ENCODE results near the gene ARG1. TPM values are rescaled to one million over a fixed set of nuclear protein-coding genes. Genes with fewer than 3 reads are reported as not detected.

Gene ARG1
- total RNA-seq, 1 donor from 2014 or later, result 0.22 TPM

GRCh38 chr6:131602781-131603312, 29.8 kb downstream of the ARG1 start:
- DNase-seq, result no peak
- intact Hi-C loops (cut with micrococcal nuclease), result no loop called here
- H3K27me3 ChIP-seq (ENCODE audit: low read depth), result no peaks in the 10 kb centered on the region
- H3K4me1 ChIP-seq, result peaks cover 4% of the 10 kb centered on the region
- no peaks in the 10 kb centered on the region for H3K9me3 ChIP-seq (replicated peaks)
- TF ChIP-seq, protein P1, sequence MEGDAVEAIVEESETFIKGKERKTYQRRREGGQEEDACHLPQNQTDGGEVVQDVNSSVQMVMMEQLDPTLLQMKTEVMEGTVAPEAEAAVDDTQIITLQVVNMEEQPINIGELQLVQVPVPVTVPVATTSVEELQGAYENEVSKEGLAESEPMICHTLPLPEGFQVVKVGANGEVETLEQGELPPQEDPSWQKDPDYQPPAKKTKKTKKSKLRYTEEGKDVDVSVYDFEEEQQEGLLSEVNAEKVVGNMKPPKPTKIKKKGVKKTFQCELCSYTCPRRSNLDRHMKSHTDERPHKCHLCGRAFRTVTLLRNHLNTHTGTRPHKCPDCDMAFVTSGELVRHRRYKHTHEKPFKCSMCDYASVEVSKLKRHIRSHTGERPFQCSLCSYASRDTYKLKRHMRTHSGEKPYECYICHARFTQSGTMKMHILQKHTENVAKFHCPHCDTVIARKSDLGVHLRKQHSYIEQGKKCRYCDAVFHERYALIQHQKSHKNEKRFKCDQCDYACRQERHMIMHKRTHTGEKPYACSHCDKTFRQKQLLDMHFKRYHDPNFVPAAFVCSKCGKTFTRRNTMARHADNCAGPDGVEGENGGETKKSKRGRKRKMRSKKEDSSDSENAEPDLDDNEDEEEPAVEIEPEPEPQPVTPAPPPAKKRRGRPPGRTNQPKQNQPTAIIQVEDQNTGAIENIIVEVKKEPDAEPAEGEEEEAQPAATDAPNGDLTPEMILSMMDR (IDR thresholded peaks at IDR 0.05; ENCODE audit: borderline replicate concordance), result no peak
- H3K27ac ChIP-seq (replicated peaks), result no peak overlapping the region
- peaks cover 95% of the 10 kb centered on the region for H3K36me3 ChIP-seq
- H3K4me3 ChIP-seq, result no peak overlapping the region

DNA sequence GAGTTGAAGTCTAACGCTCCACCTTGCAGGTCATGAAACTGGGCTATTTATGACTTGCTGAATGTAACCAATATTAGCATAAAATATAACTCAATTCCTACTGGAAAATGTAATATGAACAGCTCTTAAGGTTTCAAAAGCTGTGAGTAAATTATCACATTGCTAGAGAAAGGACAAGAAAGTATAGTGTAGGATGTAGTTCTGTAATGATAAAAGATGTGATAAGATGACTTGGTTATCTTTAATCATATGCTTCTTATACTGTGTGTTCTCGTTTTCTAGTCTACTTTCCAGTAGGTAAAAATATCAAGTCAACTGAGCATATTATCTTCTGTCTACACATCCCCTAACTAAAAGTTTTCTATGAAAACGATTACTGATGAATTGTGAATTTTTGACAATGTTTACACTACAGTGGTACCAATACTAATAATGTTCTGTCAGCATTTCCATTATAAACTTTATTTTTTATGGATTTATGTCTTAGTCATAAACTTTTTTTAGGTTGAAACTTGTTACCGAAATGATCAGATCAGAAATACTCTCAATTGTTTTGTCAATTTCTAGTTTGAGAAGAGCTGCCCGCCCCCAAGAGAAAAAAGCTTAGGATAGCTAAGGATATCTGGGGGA, 40.4 kb downstream of the ARG1 start:
- Histone ChIP-seq H3K9me3 (replicated peaks) (no peaks in the 10 kb centered on the region), H3K4me1 (no peaks in the 10 kb centered on the region), H3K27me3 (ENCODE audit: low read depth) (no peaks in the 10 kb centered on the region), H3K27ac (replicated peaks) (no peak overlapping the region), H3K4me3 (no peak overlapping the region), H3K36me3 (peaks cover 99% of the 10 kb centered on the region)
- TF ChIP-seq, protein P1 (IDR thresholded peaks at IDR 0.05; ENCODE audit: borderline replicate concordance), result no peak
- no peak for DNase-seq
- intact Hi-C loops (cut with micrococcal nuclease), result no loop called here

DNA sequence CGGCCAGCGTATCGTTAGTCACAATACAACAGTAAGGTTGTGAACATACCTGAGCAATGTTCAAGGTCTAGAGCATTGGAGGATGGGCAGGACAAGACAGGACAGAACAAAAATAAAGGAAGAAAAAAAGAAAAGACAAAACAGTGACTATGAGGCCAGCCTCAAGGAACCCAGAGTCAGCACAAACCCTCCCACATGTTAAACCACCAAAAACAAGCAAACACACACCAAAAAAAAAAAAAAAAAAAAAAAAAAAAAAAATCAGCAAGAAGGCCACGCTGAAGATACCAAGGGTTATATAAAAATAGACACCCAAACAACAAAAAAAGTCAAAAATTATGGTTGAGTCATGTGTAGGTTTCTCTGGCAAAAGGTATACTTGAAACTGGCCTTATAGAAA, 42.2 kb downstream of the ARG1 start:
- H3K27ac ChIP-seq (replicated peaks), result no peak overlapping the region
- no peak overlapping the region for H3K4me3 ChIP-seq
- no peak for DNase-seq
- no peaks in the 10 kb centered on the region for H3K9me3 ChIP-seq (replicated peaks)
- intact Hi-C loops (cut with micrococcal nuclease), result no loop called here
- no peaks in the 10 kb centered on the region for H3K4me1 ChIP-seq
- H3K36me3 ChIP-seq, result peaks cover 99% of the 10 kb centered on the region
- TF ChIP-seq, protein P1 (IDR thresholded peaks at IDR 0.05; ENCODE audit: borderline replicate concordance), result no peak
- no peaks in the 10 kb centered on the region for H3K27me3 ChIP-seq (ENCODE audit: low read depth)

- intact Hi-C loops (cut with micrococcal nuclease), result no loop called here
- Histone ChIP-seq H3K27ac (replicated peaks) (peak within 1 kb of the TSS; percentile 82), H3K4me1 (peaks cover 26% of the 10 kb centered on the region), H3K9me3 (replicated peaks) (no peaks in the 10 kb centered on the region), H3K36me3 (peaks cover 32% of the 10 kb centered on the region), H3K27me3 (ENCODE audit: low read depth) (no peaks in the 10 kb centered on the region), H3K4me3 (peak within 1 kb of the TSS; percentile 88)
- DNase-seq, result peak; percentile 94
- TF ChIP-seq, protein P1 (IDR thresholded peaks at IDR 0.05; ENCODE audit: borderline replicate concordance), result peak; percentile 97
These were observed 55.0 kb downstream of the ARG1 start, which contains the start of gene MED23 for GRCh38 chr6:131627724-131628682. MED23 (minus strand) TSS chr6:131628242; CDS start chr6:131628049, 193 bp downstream.

DNA sequence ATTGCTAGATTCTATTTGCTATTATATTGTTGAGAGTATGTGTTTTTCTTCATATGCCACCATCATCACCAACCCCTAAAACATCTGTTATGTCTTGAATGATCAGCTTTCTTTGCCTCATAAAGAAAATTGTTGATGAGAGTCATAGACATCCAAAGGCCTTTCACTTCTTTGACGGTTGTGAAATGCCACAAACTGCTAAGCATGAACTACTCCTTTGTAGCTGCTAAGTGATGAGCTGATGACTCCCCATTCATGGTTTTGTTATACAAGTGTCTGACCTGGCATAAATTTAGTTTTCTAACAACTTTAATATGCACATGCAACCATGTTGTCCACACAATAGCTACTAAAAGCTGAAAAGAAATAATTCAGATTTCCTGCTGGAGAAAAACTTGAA, 55.7 kb downstream of the ARG1 start:
- Histone ChIP-seq H3K4me3 (peak overlapping the region; percentile 88), H3K27me3 (ENCODE audit: low read depth) (no peaks in the 10 kb centered on the region), H3K4me1 (peaks cover 26% of the 10 kb centered on the region), H3K27ac (replicated peaks) (peak overlapping the region; percentile 82), H3K9me3 (replicated peaks) (no peaks in the 10 kb centered on the region), H3K36me3 (peaks cover 25% of the 10 kb centered on the region)
- intact Hi-C loops (cut with micrococcal nuclease), result no loop called here
- DNase-seq, result no peak
- TF ChIP-seq, protein P1 (IDR thresholded peaks at IDR 0.05; ENCODE audit: borderline replicate concordance), result no peak

All from left ventricle myocardium inferior (tissue), 1 donor.